Spleen (tissue), 11 donors: ENCODE results near the gene IGF2. TPM values are rescaled to one million over a fixed set of nuclear protein-coding genes. Genes with fewer than 3 reads are reported as not detected.

ENCODE experiments used
- DNase-seq: peaks from one replicate; pipeline ENCODE4 v3.0.0-alpha.2; 2020
- H3K27ac ChIP-seq, 8 donors: fragments of 200-600 bp; sonication (generic) in 7 of 8; 1 replicate in 4 of 8; 2 replicates in 4 of 8; pipeline versions ENCODE4 v1.5.0 to v1.8.0; 2016 to 2021; ENCODE audit warnings: inconsistent platforms in 4 of 8, mild to moderate bottlenecking in 4 of 8, moderate library complexity in 1 of 8
- H3K27me3 ChIP-seq, 7 donors: fragments of 200-600 bp; sonication (generic) in 6 of 7; replicated peaks in 1 of 7; 1 replicate in 4 of 7; 2 replicates in 3 of 7; pipeline versions ENCODE4 v1.5.0 to v1.8.0; 2016 to 2021; ENCODE audit warnings: inconsistent platforms in 3 of 7, mild to moderate bottlenecking in 1 of 7
- H3K36me3 ChIP-seq, 6 donors: fragments of 200-600 bp; sonication (generic) in 5 of 6; 1 replicate in 4 of 6; 2 replicates in 2 of 6; pipeline versions ENCODE4 v1.5.0 to v1.8.0; 2016 to 2021; ENCODE audit warnings: inconsistent platforms in 2 of 6
- H3K4me1 ChIP-seq, 6 donors: fragments of 200-600 bp; sonication (generic) in 5 of 6; 1 replicate in 3 of 6; 2 replicates in 3 of 6; pipeline versions ENCODE4 v1.5.0 to v1.8.0; 2016 to 2021; ENCODE audit warnings: inconsistent platforms in 3 of 6
- H3K4me3 ChIP-seq, 8 donors: fragments of 200-600 bp; sonication (generic) in 7 of 8; 1 replicate in 4 of 8; 2 replicates in 4 of 8; pipeline versions ENCODE4 v1.5.0 to v1.8.0; 2016 to 2021; ENCODE audit warnings: inconsistent platforms in 4 of 8, mild to moderate bottlenecking in 4 of 8, moderate library complexity in 2 of 8
- H3K9me3 ChIP-seq, 8 donors: fragments of 200-600 bp; sonication (generic) in 7 of 8; 1 replicate in 4 of 8; 2 replicates in 4 of 8; pipeline versions ENCODE4 v1.5.0 to v1.8.0; 2016 to 2021; ENCODE audit warnings: inconsistent platforms in 4 of 8
- POLR2A ChIP-seq, 3 donors: fragments of 450-650 bp; IDR thresholded peaks; one replicate each; pipeline ENCODE4 v1.5.1; 2017; ENCODE audit warnings: antibody characterized with exemption in 3 of 3, mild to moderate bottlenecking in 1 of 3
- POLR2AphosphoS5 ChIP-seq, 3 donors: sonication (generic); formaldehyde crosslinking; IDR thresholded peaks; one replicate each; pipeline ENCODE4 v1.5.1; 2017; ENCODE audit warnings: antibody characterized with exemption in 3 of 3
- WGBS, 5 donors: extraction: QIAGEN DNeasy Blood & Tissue Kit in 3 of 5; methylation state at CpG; one replicate each; pipeline versions ENCODE4 v1.1.5 to v1.1.7; 2013 to 2018; 5-methylcytosine and 5-hydroxymethylcytosine counted together
- intact Hi-C: fragments of 100-400 bp; cut with DNase I; formaldehyde crosslinking; loops from one replicate; pipeline ENCODE4 v1.15.0; 2023; ENCODE audit warnings: low total_unique reads
- polyA plus RNA-seq, 3 donors: library from polyadenylated mRNA; stranded (reverse); fragments of 200-250 nt; gene quantifications; one replicate each; pipeline ENCODE4 v1.2.1, GENCODE V29; 2013
- total RNA-seq, 7 donors: library from RNA; depleted of rRNA in 3 of 7; stranded (reverse); fragments of >200 nt in 3 of 7; fragmentation: NEBNext Ultra II Directional in 4 of 7; extraction: Animal tissue kit (Norgen Biotek cat#: 25700) in 4 of 7; gene quantifications; one replicate each; pipeline versions ENCODE4 v1.1.0 to v1.2.1, GENCODE V29; 2016 to 2021
- TF ChIP-seq, protein P1 (sequence below), 11 experiments: fragments of 200-600 bp in 7 of 11; fragments of 450-650 bp in 4 of 11; sonication (generic) in 4 of 11; IDR thresholded peaks in 8 of 11; conservative IDR thresholded peaks in 3 of 11; 1 replicate in 7 of 11; 2 replicates in 4 of 11; pipeline versions ENCODE4 v1.4.0 to v1.8.0; 2016 to 2021; ENCODE audit warnings: antibody characterized with exemption in 11 of 11, inconsistent platforms in 4 of 11, mild to moderate bottlenecking in 1 of 11
- donor health status: healthy with polysubstance abuse.
- donor health status: DM: no; HTN: no; CAD: no; lungs with moderate emphysema.
- donor health status: DM: no; HTN: no; CAD: no.
- donor health status: Bipolar disorder and iron deficiency.
- donor health status: healthy.
- donor health status: DM: no; HTN: no; CAD: no.
- donor health status: DM: yes; HTN: yes; CAD: no.

The IGF2 gene
- total and polyA plus RNA-seq, 10 donors = 0.74 to 66.6 (median 13.7) TPM

- WGBS, 5 donors = 3 to 20% (median 5%) methylated on average over 24 to 57 of the region's 57 CpGs
- H3K36me3 ChIP-seq = no peaks in the 10 kb centered on the region
- peaks cover 9 to 66% (median 44%) of the 10 kb centered on the region in 6 donors for H3K4me1 ChIP-seq
- no peak for TF ChIP-seq POLR2A (IDR thresholded peaks at IDR 0.05)
- no peak for TF ChIP-seq POLR2AphosphoS5 (IDR thresholded peaks at IDR 0.05)
- TF ChIP-seq, protein P1, sequence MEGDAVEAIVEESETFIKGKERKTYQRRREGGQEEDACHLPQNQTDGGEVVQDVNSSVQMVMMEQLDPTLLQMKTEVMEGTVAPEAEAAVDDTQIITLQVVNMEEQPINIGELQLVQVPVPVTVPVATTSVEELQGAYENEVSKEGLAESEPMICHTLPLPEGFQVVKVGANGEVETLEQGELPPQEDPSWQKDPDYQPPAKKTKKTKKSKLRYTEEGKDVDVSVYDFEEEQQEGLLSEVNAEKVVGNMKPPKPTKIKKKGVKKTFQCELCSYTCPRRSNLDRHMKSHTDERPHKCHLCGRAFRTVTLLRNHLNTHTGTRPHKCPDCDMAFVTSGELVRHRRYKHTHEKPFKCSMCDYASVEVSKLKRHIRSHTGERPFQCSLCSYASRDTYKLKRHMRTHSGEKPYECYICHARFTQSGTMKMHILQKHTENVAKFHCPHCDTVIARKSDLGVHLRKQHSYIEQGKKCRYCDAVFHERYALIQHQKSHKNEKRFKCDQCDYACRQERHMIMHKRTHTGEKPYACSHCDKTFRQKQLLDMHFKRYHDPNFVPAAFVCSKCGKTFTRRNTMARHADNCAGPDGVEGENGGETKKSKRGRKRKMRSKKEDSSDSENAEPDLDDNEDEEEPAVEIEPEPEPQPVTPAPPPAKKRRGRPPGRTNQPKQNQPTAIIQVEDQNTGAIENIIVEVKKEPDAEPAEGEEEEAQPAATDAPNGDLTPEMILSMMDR (IDR thresholded peaks at IDR 0.05 in 8 of 11, conservative IDR thresholded peaks at IDR 0.05 in 3 of 11) = no peak
- intact Hi-C loops = no loop called here
- no peaks in the 10 kb centered on the region for H3K9me3 ChIP-seq
- peak overlapping the region in 1 of 8 donors; percentile 64 for H3K4me3 ChIP-seq
- DNase-seq = no peak
- H3K27ac ChIP-seq = no peak overlapping the region
- peaks cover 11 to 100% (median 94%) of the 10 kb centered on the region in 7 donors for H3K27me3 ChIP-seq
These were observed 590 bp upstream of the IGF2 start for GRCh38 chr11:2139621-2140337.

GRCh38 chr11:2138431-2139122 lies 612 bp downstream of the IGF2 start:
- TF ChIP-seq POLR2A (IDR thresholded peaks at IDR 0.05) (no peak), POLR2AphosphoS5 (IDR thresholded peaks at IDR 0.05) (no peak)
- TF ChIP-seq, protein P1 (IDR thresholded peaks at IDR 0.05 in 8 of 11, conservative IDR thresholded peaks at IDR 0.05 in 3 of 11) = no peak
- intact Hi-C loops = no loop called here
- Histone ChIP-seq H3K4me3 (peak overlapping the region in 6 of 8 donors; percentile 10 to 64 (median 32)), H3K27me3 (peaks cover 6 to 100% (median 93%) of the 10 kb centered on the region in 7 donors), H3K36me3 (no peaks in the 10 kb centered on the region), H3K4me1 (peaks cover 4 to 54% (median 33%) of the 10 kb centered on the region in 6 donors), H3K27ac (no peak overlapping the region), H3K9me3 (no peaks in the 10 kb centered on the region)
- WGBS, 5 donors = 2 to 4% (median 3%) methylated on average over 38 to 68 of the region's 68 CpGs
- no peak for DNase-seq

DNA sequence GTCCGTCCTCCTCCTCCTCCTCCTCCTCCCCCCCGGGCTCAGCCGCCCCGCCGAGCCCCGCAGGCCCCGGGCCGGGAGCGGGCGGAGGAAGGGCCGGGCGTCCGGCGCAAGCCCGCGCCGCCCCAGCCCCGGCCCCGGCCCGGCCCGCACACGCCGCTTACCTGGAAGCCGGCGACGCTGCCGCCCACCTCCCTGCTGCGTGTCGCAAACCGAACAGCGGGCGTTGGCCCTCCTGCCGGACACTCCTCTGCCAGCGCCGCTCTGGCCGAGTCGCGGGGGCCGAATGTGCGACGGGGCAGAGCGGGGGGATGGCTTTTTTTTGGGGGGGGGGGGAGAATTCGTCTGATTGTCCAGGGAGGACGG lies 1.1 kb downstream of the IGF2 start:
- Histone ChIP-seq H3K36me3 (no peaks in the 10 kb centered on the region), H3K4me1 (peaks cover 4 to 49% (median 31%) of the 10 kb centered on the region in 6 donors), H3K27ac (no peak overlapping the region), H3K9me3 (no peaks in the 10 kb centered on the region), H3K4me3 (peak overlapping the region in 6 of 8 donors; percentile 13 to 64 (median 32)), H3K27me3 (peaks cover 6 to 100% (median 93%) of the 10 kb centered on the region in 7 donors)
- intact Hi-C loops = no loop called here
- 2 to 4% (median 3%) methylated on average over 12 to 44 of the region's 44 CpGs for WGBS, 5 donors
- no peak for DNase-seq
- TF ChIP-seq POLR2A (IDR thresholded peaks at IDR 0.05) (no peak), POLR2AphosphoS5 (IDR thresholded peaks at IDR 0.05) (no peak)
- TF ChIP-seq, protein P1 (IDR thresholded peaks at IDR 0.05 in 8 of 11, conservative IDR thresholded peaks at IDR 0.05 in 3 of 11) = no peak
